ENCODE data around the gene CLDN3. TPM values are rescaled to one million over a fixed set of nuclear protein-coding genes. Genes with fewer than 3 reads are reported as not detected.

The CLDN3 gene
- polyA plus RNA-seq, 2 of the 4 experiments (the other 2 are of a cell fraction): 1.7 to 2.0 TPM

- TF ChIP-seq TFCP2L1 (CRISPR knock-in tag; IDR thresholded peaks at IDR 0.05): 0 out of 2 replicates have a peak, but pooled peaks have one; percentile 23
- no peak for TF ChIP-seq KDM5A (IDR thresholded peaks at IDR 0.05)
Measured at GRCh38 chr7:73734619-73735527, 35.2 kb downstream of the CLDN3 start (continued).

- ChIA-PET POLR2A (interaction anchor here (0.7 kb wide), 1 partner anchor 104 kb away, joined by 4 read pairs; no protein-coding TSS in a partner anchor), CTCF (interaction anchor here (0.6 to 12.2 kb wide), 6 partner anchors 11 to 123 kb away, joined by 3 to 273 read pairs (median 46); partner anchors contain the start of gene STX1A)
- FAIRE-seq (no peak), ATAC-seq (no peak), DNase-seq (ENCODE audit: low read depth in 1 of 2, low spot score in 1 of 2) (no peak)
- Histone ChIP-seq H3K9me3 (no peaks in the 10 kb centered on the region), H3K27ac (no peak overlapping the region), H3K4me3 (no peak overlapping the region), H3K4me2 (no peak overlapping the region), H3K4me1 (peaks cover 8% of the 10 kb centered on the region)
- WGBS (ENCODE audit: missing lambda C conversion rate): 59% methylated on average over 2 of the region's 2 CpGs
- TF ChIP-seq ZC3H11A (IDR thresholded peaks at IDR 0.05): no peak
- no peak for TF ChIP-seq MAX (IDR thresholded peaks at IDR 0.05)
- no peak for TF ChIP-seq NPAS2 (CRISPR knock-in tag; IDR thresholded peaks at IDR 0.05; ENCODE audit: borderline replicate concordance)
- TF ChIP-seq HES2 (IDR thresholded peaks at IDR 0.05): no peak
- no peak for TF ChIP-seq POLR2AphosphoS2 (conservative IDR thresholded peaks at IDR 0.05; ENCODE audit: low read length)
- no peak for TF ChIP-seq ELK1 (IDR thresholded peaks at IDR 0.05; ENCODE audit: low read depth, low read length)
- no peak for TF ChIP-seq MAZ (IDR thresholded peaks at IDR 0.05; ENCODE audit: borderline replicate concordance, low read depth, low read length)
- no peak for TF ChIP-seq SREBF2 (IDR thresholded peaks at IDR 0.05)
- TF ChIP-seq CHD2 (IDR thresholded peaks at IDR 0.05; ENCODE audit: low read length, partially characterized antibody): no peak
Measured at GRCh38 chr7:73732397-73732796, 37.7 kb downstream of the CLDN3 start.

GRCh38 chr7:73730485-73730884 lies 39.6 kb downstream of the CLDN3 start:
- ChIA-PET POLR2A (no interaction called here), CTCF (interaction anchor here (0.8 to 12.2 kb wide), 5 partner anchors 9 to 124 kb away, joined by 3 to 273 read pairs (median 45); partner anchors contain the start of gene STX1A)
- Histone ChIP-seq H3K27ac (no peak overlapping the region), H3K4me3 (no peak overlapping the region), H3K9me3 (no peaks in the 10 kb centered on the region), H3K4me1 (peaks cover 8% of the 10 kb centered on the region), H3K4me2 (no peak overlapping the region)
- TF ChIP-seq TP53 (CRISPR knock-in tag; IDR thresholded peaks at IDR 0.05): no peak
- no peak for TF ChIP-seq POLR2A (IDR thresholded peaks at IDR 0.05; ENCODE audit: low read length)
- no peak for TF ChIP-seq CEBPB (IDR thresholded peaks at IDR 0.05)
- no peak for TF ChIP-seq USF2 (IDR thresholded peaks at IDR 0.05)
- no peak for TF ChIP-seq ZNF302 (CRISPR knock-in tag; IDR thresholded peaks at IDR 0.05)
- no peak for TF ChIP-seq HEYL (CRISPR knock-in tag; IDR thresholded peaks at IDR 0.05)
- TF ChIP-seq CBX8 (IDR thresholded peaks at IDR 0.05): no peak
- no peak for TF ChIP-seq MAFK (IDR thresholded peaks at IDR 0.05; ENCODE audit: partially characterized antibody)
- no peak for TF ChIP-seq ELK1 (IDR thresholded peaks at IDR 0.05; ENCODE audit: low read depth, low read length)
- TF ChIP-seq CBX2 (IDR thresholded peaks at IDR 0.05; ENCODE audit: borderline replicate concordance, low read depth): no peak
- no peak for TF ChIP-seq KDM1A (IDR thresholded peaks at IDR 0.05; ENCODE audit: low read depth)
- no peak for TF ChIP-seq RNF2 (IDR thresholded peaks at IDR 0.05; ENCODE audit: borderline replicate concordance, low read depth)
- no peak for TF ChIP-seq SMC3 (IDR thresholded peaks at IDR 0.05)
- no peak for TF ChIP-seq FOSB (CRISPR knock-in tag; IDR thresholded peaks at IDR 0.05)
- TF ChIP-seq EHF (CRISPR knock-in tag; IDR thresholded peaks at IDR 0.05): no peak
- TF ChIP-seq RCOR1 (IDR thresholded peaks at IDR 0.05; ENCODE audit: low read depth, low read length): no peak
- TF ChIP-seq TFCP2L1 (CRISPR knock-in tag; IDR thresholded peaks at IDR 0.05): no peak
- TF ChIP-seq BCL3 (IDR thresholded peaks at IDR 0.05): no peak
- FAIRE-seq (no peak), DNase-seq (ENCODE audit: low read depth in 1 of 2, low spot score in 1 of 2) (no peak), ATAC-seq (no peak)
- 69% methylated on average over 3 of the region's 3 CpGs for WGBS (ENCODE audit: missing lambda C conversion rate)
